Measurements from ENCODE around the gene OR1E2. TPM values are rescaled to one million over a fixed set of nuclear protein-coding genes. Genes with fewer than 3 reads are reported as not detected.
"Not testable (repeated sequence)": the region's sequence is repeated elsewhere in the genome, so short reads cannot be mapped to it uniquely, and the experiment has no call there.

The OR1E2 gene, protein sequence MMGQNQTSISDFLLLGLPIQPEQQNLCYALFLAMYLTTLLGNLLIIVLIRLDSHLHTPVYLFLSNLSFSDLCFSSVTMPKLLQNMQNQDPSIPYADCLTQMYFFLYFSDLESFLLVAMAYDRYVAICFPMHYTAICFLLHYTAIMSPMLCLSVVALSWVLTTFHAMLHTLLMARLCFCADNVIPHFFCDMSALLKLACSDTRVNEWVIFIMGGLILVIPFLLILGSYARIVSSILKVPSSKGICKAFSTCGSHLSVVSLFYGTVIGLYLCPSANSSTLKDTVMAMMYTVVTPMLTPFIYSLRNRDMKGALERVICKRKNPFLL
- not detected for polyA plus RNA-seq (ENCODE audit: insufficient read length in 3 of 3)

DNA sequence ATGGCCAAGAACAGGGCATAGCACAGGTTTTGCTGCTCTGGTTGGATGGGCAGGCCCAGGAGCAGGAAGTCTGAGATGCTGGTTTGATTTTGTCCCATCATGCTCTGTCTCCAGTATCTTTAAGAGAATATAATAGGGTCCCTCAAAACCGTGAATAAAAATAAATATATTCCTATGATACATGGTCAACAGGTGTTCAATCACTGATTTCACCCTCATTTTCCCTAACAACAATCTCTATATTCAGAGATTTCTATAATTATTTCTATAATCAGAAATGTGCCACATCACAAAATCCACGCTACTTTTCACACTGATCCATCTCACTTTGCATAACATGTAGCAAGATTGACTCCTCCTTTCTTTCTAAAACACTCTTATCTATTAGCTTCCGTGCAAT is at the start of gene OR1E2:
Gene OR1E2 (minus strand): TSS at position 101 of the 400 bp plus-strand sequence. CDS start 0 bp downstream, at position 101.
- no peak for DNase-seq (ENCODE audit: low read depth in 3 of 3, low spot score in 2 of 3)

DNA sequence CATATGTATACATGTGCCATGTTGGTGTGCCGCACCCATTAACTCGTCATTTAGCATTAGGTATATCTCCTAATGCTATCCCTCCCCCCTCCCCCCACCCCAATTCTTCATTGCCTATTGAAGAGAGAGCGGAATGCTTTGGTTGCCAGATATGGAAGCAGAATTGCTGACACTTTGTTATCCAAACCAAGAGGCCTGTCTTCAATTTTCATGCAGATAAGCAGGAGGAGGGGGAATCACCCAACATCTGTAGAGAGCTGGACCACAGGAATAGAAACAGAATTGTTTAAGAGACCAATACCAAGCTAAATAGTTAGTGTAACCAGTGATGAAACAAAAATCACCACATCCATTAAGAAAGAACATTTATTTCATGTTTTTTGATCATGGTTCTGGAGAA is 49.2 kb upstream of the OR1E2 start:
- no peak for DNase-seq (ENCODE audit: low read depth in 3 of 3, low spot score in 2 of 3)

DNA sequence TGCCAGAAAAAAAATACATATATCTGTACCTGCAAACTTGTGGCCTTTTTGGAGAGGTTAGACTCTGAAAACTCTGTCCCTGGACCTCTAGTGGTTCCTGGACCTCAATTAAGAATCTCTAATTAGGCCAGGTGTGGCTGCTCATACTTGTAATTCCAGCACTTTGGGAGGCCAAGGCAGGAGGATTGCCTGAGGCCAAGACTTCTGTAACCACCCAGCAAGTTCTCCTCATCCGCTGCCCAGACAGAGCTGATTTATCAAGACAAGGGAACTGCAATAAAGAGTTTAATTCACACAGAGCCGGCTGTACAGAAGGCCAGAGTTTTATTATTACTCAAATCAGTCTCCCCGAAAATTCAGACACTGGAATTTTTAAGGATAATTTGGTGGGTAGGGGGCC is 46.3 kb upstream of the OR1E2 start:
- DNase-seq (ENCODE audit: low read depth in 3 of 3, low spot score in 2 of 3) = no peak

DNA sequence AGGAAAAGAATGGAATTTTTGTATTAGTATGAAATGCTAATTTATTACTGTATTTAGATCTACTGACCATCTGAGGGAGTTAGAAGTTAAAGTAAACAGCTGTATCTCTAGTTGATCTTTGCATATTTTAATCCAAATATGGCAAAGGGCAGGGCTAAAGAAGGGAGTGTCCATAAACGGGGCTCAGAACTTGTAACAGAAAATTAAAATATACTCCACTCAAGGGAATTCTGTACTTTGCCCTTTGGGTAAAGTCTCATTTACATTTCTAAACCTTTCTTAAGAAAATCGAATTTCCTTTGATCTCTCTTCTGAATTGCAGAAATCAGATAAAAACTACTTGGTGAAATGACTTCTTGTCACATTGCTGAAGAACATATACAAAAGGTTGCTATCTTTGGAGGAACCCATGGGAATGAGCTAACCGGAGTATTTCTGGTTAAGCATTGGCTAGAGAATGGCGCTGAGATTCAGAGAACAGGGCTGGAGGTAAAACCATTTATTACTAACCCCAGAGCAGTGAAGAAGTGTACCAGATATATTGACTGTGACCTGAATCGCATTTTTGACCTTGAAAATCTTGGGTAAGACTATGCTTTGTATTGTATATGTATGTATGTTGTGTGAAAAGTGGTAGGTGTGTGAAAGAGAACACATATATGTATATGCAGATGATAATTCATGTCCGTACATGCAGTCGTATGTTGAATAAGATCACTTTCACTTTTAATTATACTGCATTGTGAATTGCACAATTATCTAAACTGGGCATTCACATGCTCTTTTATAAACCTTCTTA is 42.4 kb upstream of the OR1E2 start, which contains the start of gene ASPA:
Gene ASPA (plus strand): TSS at position 186 of the 799 bp plus-strand sequence. CDS start 163 bp downstream, at position 349.
- no peak for DNase-seq (ENCODE audit: low read depth in 3 of 3, low spot score in 2 of 3)

DNA sequence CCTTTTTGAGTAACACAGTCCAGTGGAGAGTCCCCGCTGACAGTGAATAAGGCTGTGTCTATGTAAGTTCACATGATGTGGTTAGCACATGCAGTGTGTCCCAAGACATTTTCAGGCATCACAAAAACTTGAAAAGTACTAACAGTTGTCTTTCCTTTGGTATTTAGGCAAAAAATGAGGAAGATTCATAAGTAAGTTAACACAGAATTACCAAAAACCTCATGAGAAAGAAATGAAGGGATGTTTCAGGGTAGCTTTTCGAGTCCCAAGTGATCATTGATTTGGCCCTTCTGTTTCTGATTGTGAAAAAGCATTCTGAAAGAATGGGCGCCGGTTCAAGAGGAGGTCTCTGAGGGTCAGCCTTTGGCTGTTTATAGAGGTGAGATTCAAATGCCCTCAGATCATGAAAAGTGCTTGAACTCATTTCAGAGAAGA is 41.6 kb upstream of the OR1E2 start:
- DNase-seq (ENCODE audit: low read depth in 3 of 3, low spot score in 2 of 3) = no peak

DNA sequence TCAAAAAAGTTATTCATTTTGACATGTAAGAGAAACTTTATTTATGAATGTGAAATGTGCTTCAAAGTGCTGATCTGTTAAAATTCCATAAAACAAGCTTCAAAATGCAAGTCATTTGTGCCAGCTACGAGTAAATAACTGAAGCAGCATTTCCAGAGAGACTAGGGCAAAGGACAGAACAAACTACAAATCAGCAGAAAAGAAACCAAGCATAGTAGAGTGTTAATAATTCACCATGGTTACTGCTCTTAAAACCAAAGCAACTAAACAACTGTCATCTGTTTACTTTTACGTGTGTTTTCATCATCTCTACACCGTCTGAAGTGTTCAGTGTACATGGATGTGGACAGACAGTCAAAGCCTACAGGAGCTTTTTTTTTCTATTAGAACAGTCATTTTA is 40.6 kb upstream of the OR1E2 start:
- DNase-seq (ENCODE audit: low read depth in 3 of 3, low spot score in 2 of 3) = no peak

DNA sequence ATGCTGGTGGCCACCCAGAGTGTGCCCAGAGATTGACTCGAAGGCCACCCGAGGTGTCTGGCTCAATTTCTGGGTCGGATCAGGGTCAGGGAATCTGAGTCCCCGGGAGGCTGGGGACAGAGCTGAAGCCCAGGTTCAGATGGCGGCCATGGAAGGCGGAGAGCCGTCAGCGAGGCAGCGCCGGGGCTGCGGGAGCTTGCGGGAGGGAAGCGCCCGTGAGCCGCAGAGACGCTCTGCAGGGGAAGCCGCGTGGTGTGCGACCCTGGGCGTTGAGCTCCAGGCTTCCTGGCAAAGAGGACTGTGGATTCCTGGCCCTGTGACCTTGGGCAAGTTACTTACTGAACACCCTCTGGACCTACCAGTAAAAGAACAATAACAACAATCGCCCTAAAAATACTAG is 38.5 kb upstream of the OR1E2 start:
- DNase-seq (ENCODE audit: low read depth in 3 of 3, low spot score in 2 of 3) = no peak

DNA sequence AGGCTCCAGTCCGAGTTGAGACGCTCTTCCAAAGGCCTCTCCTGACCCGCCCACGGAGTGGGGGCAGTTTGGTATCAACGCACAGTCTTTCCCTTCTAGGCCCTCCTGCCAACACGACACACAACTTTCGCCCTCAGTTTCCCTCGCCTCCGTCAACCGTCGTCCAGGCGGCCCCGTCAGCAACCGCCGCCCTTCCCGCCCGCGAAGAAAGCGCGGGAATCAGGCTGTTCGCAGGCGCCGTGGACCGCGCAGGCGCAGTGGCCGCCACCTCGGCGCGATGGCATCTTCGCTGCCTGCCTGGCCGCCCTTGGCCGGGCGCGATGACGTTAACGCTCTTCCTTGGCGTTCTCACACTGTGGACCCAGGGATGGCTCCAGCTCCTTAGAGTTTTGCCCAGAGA is 38.0 kb upstream of the OR1E2 start, which contains the start of gene SPATA22:
Gene SPATA22 (minus strand): TSS at position 221 of the 400 bp plus-strand sequence. CDS start 2,494 bp downstream, outside the sequence.
- DNase-seq (ENCODE audit: low read depth in 3 of 3, low spot score in 2 of 3) = no peak

DNA sequence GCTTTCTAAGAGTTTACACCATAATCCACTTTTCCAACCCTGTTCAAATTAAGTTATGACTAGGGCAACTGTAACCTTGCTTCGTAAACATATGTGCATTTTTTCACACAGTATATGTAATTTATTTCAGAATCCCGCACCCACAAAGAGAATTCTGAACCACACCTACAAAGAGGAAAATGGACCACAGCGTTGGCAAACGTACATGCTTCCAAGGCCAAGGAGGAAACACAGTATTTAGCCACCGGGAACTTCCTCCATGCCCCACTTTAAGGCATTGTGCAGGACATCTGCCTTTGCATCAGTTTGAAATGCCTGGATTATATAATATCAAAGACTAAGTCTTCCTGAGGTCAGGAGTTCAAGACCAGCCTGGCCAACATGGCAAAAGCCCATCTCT is 35.9 kb upstream of the OR1E2 start:
- no peak for DNase-seq (ENCODE audit: low read depth in 3 of 3, low spot score in 2 of 3)

DNA sequence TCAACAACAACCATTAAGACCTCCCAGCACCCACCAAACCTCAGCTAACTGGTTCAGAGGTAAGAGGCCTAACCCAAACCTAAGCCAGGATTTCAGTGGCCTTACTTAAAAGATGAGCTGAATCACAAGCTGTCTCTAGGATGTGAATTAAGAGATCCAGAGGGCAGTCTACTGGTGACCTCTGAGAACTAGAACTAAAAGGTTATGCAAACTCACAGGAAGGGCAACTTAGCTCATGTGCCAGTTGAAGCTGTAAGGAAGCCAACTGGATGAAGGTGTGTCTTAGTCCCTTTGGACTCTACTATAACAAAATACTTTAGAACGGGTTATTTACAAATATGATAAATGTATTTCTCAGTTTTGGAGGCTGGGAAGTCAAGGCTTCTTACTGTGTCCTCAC is 32.7 kb upstream of the OR1E2 start:
- DNase-seq (ENCODE audit: low read depth in 3 of 3, low spot score in 2 of 3) = not testable (repeated sequence)

DNA sequence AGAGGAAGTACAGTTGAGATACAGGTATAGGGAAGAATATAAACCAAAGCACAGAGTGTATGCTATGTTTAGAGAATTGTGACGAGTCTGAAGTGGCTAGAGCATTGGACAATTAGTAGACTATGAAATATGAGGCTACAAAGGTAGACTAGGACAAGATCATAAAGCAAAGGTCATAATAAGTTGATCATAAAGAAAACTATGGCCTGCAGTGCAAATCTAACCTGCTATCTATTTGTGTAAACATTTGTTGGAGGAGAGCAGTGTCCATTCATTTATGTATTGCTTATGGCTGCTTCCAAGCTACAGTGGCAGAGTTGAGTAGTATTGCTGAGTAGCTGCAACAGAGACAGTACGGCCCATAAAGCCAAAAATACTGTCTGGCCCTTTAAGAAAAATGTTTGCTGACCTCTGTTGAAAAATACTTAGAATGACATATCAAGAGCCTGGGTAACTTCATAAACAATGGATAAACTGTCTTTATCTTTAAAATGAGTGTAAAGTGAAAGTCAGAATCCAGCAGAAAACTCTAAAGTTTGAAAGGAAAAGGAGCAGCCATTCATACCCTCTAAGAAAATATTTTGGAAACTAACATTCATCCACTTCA is 14.5 kb upstream of the OR1E2 start:
- no peak for DNase-seq (ENCODE audit: low read depth in 3 of 3, low spot score in 2 of 3)

DNA sequence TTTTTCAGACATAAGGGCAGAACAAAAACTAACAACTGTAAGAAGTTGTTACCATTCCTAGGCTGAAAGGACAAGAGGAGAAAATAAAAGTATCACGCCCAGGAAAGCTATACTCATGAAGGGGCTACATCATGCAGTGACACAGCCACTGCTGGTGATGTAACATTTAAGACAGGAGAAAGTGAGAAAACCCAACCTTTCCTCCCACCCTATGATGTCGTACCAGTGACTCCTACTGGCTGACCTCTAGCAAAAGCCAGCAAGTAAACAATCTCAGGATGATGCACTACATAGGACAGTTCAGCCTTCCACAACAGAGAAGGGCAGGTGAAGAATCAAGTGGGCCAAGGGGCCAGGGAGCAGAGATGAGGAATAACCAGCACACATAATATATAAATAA is 14.0 kb upstream of the OR1E2 start:
- DNase-seq (ENCODE audit: low read depth in 3 of 3, low spot score in 2 of 3) = no peak

DNA sequence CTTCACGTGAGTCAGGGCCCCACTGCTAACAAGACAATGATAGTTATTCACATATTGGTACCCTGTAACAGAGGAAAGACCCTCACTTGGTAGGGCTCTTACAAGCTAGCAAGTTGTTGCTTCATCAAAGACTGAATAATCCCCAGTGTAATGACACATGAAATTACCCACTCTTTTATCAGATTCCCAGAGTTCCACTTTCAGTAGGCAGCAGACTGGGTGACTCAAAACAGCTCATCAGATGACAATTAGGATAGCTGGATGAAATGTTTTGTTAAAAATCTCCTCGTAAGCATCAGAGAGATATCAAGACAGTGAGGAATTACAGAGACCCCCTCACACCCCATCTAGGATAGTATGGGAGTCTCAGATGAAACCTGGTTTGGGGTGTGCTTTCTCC is 6.8 kb upstream of the OR1E2 start:
- DNase-seq (ENCODE audit: low read depth in 3 of 3, low spot score in 2 of 3) = no peak

DNA sequence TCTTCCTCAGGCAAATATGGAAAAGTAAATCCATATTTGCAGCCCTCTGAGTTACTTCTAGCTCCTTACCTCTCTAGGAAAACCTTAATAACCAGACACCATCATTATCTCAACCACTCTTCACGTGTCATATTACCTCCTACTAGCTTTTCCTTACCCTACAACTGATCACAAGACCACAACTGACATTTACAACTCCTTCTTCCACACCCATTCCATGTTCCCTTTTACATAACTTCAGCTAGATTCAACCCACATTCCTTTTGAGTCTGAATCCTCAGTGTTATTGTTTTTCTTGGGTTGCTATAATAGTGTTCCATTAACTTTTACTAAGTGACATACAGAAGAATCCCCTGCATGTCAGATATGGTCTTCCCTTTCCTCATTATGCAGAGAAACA is 4.7 kb upstream of the OR1E2 start:
- DNase-seq (ENCODE audit: low read depth in 3 of 3, low spot score in 2 of 3) = no peak

DNA sequence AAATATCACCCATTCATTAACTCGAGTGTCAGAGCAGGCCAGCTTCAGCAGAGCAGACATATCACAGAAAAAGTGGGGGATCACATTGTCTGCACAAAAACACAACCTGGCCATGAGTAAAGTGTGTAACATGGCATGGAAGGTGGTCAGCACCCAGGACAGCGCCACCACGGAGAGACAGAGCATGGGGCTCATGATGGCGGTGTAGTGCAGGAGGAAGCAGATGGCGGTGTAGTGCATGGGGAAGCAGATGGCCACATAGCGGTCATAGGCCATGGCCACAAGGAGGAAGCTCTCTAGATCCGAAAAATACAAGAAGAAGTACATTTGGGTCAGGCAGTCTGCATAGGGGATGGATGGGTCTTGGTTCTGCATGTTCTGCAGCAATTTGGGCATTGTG is 426 bp downstream of the OR1E2 start:
- DNase-seq (ENCODE audit: low read depth in 3 of 3, low spot score in 2 of 3) = not testable (repeated sequence)

DNA sequence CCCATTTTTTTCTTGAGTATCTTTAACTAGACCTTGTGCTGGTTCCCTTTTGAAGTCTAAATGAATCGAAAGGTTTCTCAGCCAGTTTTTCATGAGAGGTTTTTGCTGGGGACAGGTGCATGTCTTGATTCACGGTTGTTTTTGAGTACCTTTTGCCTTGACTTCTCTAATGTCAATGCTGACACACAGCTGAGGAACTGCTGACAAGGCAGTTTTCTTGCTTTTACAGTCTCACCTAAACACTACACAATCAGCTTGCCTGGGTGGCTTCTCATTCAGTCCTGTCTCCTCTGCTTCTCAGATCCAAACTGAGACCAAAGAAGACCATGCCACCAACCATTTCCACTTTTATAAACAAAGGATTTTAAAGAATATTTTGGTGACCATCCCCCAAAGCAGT is 15.4 kb downstream of the OR1E2 start:
- no peak for DNase-seq (ENCODE audit: low read depth in 3 of 3, low spot score in 2 of 3)

DNA sequence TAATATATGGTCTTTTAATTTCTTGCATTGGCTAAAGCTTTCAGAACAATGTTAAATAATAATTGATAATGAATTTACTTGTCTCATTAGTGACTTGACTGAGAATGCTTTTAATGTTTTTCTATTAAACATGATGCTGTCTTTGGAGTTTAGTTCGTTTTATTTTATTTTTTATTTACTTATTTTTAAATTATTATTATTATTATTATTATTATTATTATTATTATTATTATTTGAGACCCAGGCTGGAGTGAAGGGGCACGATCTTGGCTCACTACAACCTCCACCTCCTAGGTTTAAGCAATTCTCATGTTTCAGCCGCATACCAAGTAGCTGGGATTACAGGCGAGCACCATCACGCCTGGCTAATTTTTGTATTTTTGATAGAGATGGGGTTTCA is 18.0 kb downstream of the OR1E2 start:
- DNase-seq (ENCODE audit: low read depth in 3 of 3, low spot score in 2 of 3) = no peak

DNA sequence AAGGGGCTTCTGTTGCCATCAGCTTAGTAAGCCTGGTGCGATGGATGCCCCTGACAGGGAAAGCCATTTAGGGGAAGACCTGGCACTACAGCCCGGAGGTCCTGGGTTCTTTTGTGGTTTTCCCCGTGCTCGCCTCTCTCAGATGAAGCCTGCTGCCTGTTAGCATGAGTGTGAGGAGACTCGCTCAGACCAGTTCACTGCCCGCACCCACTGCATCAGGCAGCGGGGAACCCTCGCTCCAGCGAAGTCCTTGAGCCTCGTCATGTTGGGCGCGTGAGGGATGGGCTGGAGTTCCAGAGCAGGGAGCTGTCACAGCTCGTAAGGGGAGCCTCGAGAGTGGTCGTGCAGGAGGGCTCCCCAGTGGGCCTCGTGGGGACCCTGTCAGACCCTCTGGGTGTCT is 21.4 kb downstream of the OR1E2 start:
- DNase-seq (ENCODE audit: low read depth in 3 of 3, low spot score in 2 of 3) = not testable (repeated sequence)

DNA sequence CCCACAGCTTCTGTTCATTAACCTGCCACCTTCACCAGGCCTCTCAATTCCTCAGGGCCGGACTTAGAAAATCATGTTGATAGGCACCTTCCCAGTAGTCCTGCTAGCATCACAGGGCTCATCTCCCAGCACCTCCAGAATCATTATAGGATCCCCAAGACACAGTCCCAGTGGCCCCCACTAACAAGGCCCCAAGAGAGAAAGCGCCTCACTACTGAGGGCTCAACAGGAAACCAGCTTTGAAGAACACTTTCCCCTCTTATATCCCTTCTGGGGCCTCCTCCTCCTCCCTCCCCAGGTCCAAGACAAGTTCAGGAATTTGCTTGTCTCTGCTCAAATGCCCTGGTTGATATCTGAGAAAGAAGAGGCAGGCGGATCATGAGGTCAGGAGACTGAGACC is 22.6 kb downstream of the OR1E2 start, which contains the start of gene OR3A3:
Gene OR3A3 (plus strand): TSS at position 301 of the 400 bp plus-strand sequence.
- DNase-seq (ENCODE audit: low read depth in 3 of 3, low spot score in 2 of 3) = no peak

DNA sequence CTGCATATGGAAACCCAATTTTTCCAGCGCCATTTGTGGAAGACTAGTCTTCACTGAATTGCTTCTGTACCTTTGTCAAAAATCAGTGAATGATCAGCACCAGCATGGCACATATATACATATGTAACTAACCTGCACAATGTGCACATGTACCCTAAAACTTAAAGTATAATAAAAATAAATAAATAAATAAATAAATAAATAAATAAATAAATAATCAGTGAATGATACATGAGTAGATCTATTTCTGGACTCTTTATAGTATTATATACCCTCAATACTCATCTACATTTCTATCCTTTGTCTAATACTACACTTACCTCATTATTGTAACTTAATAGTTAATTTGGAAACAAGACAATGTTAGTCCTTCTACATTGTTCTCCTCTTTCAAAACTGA is 29.8 kb downstream of the OR1E2 start:
- not testable (repeated sequence) for DNase-seq (ENCODE audit: low read depth in 3 of 3, low spot score in 2 of 3)

DNA sequence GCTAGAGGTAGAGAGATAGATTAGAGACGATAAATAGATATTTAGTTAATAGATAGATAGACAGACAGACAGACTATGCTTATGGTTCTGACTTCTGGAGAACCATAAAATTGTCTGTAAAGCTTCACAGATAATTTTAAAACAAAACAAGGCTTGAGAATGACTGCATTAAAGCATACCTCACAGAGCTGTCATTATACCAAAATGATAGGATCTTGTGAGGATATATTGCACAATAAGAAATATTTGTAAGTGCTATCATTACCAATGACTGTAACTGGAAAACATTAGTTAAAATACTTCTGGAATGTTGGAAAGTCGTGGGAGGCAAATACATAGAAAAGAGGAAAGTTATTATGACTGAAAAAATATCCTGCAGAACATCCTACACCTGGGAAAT is 31.9 kb downstream of the OR1E2 start:
- DNase-seq (ENCODE audit: low read depth in 3 of 3, low spot score in 2 of 3) = no peak
